ENCODE measurements around the gene PRPSAP2. TPM values are rescaled to one million over a fixed set of nuclear protein-coding genes. Genes with fewer than 3 reads are reported as not detected.

The PRPSAP2 gene
- total RNA-seq, 1 experiment from 2014 or later: 49.2 TPM

- DNase-seq (ENCODE audit: low read depth): no peak
These were observed 120.1 kb downstream of the PRPSAP2 start for GRCh38 chr17:18978050-18978449.

- DNase-seq (ENCODE audit: low read depth): no peak
These were observed 120.7 kb downstream of the PRPSAP2 start for GRCh38 chr17:18978655-18979054.

Small RNA genes within 50 kb of the gene (small RNA-seq; reads per million reads assigned to genes)
- gene RF00324: not detected

Other genes with a start within 250 kb of the PRPSAP2 start
- gene TBC1D28, start 213.7 kb upstream of the PRPSAP2 start, total RNA-seq (2014; rRNA removed; shearing (Covaris generic)): not detected in 2 replicates
- gene FOXO3B, start 175.8 kb upstream of the PRPSAP2 start, total RNA-seq (2014; rRNA removed; shearing (Covaris generic)): 2.7 and 3.0 TPM in 2 replicates
- gene FBXW10, start 114.1 kb upstream of the PRPSAP2 start, total RNA-seq (2014; rRNA removed; shearing (Covaris generic)): not detected in 2 replicates
- gene TVP23B, start 76.9 kb upstream of the PRPSAP2 start, total RNA-seq (2014; rRNA removed; shearing (Covaris generic)): 33.8 and 36.4 TPM in 2 replicates
- gene SLC5A10, start 94.0 kb downstream of the PRPSAP2 start, total RNA-seq (2014; rRNA removed; shearing (Covaris generic)): not detected in 2 replicates
- gene FAM83G, start 146.6 kb downstream of the PRPSAP2 start, total RNA-seq (2014; rRNA removed; shearing (Covaris generic)): 20.2 and 21.0 TPM in 2 replicates
- gene GRAP, start 188.8 kb downstream of the PRPSAP2 start, total RNA-seq (2014; rRNA removed; shearing (Covaris generic)): 0.11 and 0.23 TPM in 2 replicates